ENCODE data around the gene SEMA6B. TPM values are rescaled to one million over a fixed set of nuclear protein-coding genes. Genes with fewer than 3 reads are reported as not detected.

SEMA6B gene
- total and polyA plus RNA-seq, 12 donors = 3.1 to 59.2 (median 27.2) TPM

- Histone ChIP-seq H3K4me3 (no peak overlapping the region), H3K27ac (no peak overlapping the region), H3K9me3 (replicated peaks in 1 of 3) (no peaks in the 10 kb centered on the region), H3K27me3 (no peaks in the 10 kb centered on the region), H3K4me1 (replicated peaks in 1 of 2) (no peaks in the 10 kb centered on the region), H3K36me3 (replicated peaks in 1 of 2) (no peaks in the 10 kb centered on the region)
- DNase-seq = no peak
- intact Hi-C loops (cut with DNase I) = no loop called here
- 73 to 86% (median 84%) methylated on average over 6 to 9 of the region's 9 CpGs for WGBS, 4 donors
- TF ChIP-seq POLR2A (IDR thresholded peaks at IDR 0.05) = no peak
- TF ChIP-seq CTCF (IDR thresholded peaks at IDR 0.05) = no peak
Measured at GRCh38 chr19:4590559-4590958, 31.1 kb upstream of the SEMA6B start.

GRCh38 chr19:4589579-4590410 is 30.3 kb upstream of the SEMA6B start:
- Histone ChIP-seq H3K4me3 (no peak overlapping the region), H3K27ac (no peak overlapping the region), H3K27me3 (no peaks in the 10 kb centered on the region), H3K4me1 (replicated peaks in 1 of 2) (peaks cover 2% of the 10 kb centered on the region in 2 donors), H3K36me3 (replicated peaks in 1 of 2) (no peaks in the 10 kb centered on the region), H3K9me3 (replicated peaks in 1 of 3) (no peaks in the 10 kb centered on the region)
- intact Hi-C loops (cut with DNase I) = no loop called here
- TF ChIP-seq POLR2A (IDR thresholded peaks at IDR 0.05) = no peak
- TF ChIP-seq CTCF (IDR thresholded peaks at IDR 0.05) = peak in 4 of 6 experiments; percentile 36 to 41 (median 36)
- peak in 2 of 7 donors; percentile 32 to 68 for DNase-seq
- 65 to 73% (median 67%) methylated on average over 8 to 11 of the region's 11 CpGs for WGBS, 4 donors

GRCh38 chr19:4588291-4588761 is 28.8 kb upstream of the SEMA6B start:
- Histone ChIP-seq H3K36me3 (replicated peaks in 1 of 2) (no peaks in the 10 kb centered on the region), H3K9me3 (replicated peaks in 1 of 3) (no peaks in the 10 kb centered on the region), H3K27ac (no peak overlapping the region), H3K4me1 (replicated peaks in 1 of 2) (peaks cover 13 to 15% of the 10 kb centered on the region in 2 donors), H3K4me3 (no peak overlapping the region), H3K27me3 (no peaks in the 10 kb centered on the region)
- no peak for DNase-seq
- WGBS, 4 donors = 58 to 65% (median 59%) methylated on average over 9 of the region's 9 CpGs
- intact Hi-C loops (cut with DNase I) = no loop called here
- no peak for TF ChIP-seq CTCF (IDR thresholded peaks at IDR 0.05)
- no peak for TF ChIP-seq POLR2A (IDR thresholded peaks at IDR 0.05)

- H3K36me3 ChIP-seq (replicated peaks in 1 of 2) = no peaks in the 10 kb centered on the region
- no peaks in the 10 kb centered on the region for H3K9me3 ChIP-seq (replicated peaks in 1 of 3)
- TF ChIP-seq CTCF (IDR thresholded peaks at IDR 0.05) (no peak), POLR2A (IDR thresholded peaks at IDR 0.05) (no peak)
- WGBS, 4 donors = 91 to 95% (median 92%) methylated on average over 6 of the region's 6 CpGs
- peaks cover 13 to 15% of the 10 kb centered on the region in 2 donors for H3K4me1 ChIP-seq (replicated peaks in 1 of 2)
- H3K27me3 ChIP-seq = no peaks in the 10 kb centered on the region
- no peak overlapping the region for H3K27ac ChIP-seq
- no peak for DNase-seq
- intact Hi-C loops (cut with DNase I) = no loop called here
- H3K4me3 ChIP-seq = no peak overlapping the region
Measured at GRCh38 chr19:4587527-4587926, 28.0 kb upstream of the SEMA6B start.
